ENCODE results near the gene ATP6V0B. TPM values are rescaled to one million over a fixed set of nuclear protein-coding genes. Genes with fewer than 3 reads are reported as not detected.

ATP6V0B gene
- total and polyA plus RNA-seq, 2 donors (not counting 3 experiments of a cell fraction or from before 2014, with no cell fraction given), result 110 to 325 TPM

DNA sequence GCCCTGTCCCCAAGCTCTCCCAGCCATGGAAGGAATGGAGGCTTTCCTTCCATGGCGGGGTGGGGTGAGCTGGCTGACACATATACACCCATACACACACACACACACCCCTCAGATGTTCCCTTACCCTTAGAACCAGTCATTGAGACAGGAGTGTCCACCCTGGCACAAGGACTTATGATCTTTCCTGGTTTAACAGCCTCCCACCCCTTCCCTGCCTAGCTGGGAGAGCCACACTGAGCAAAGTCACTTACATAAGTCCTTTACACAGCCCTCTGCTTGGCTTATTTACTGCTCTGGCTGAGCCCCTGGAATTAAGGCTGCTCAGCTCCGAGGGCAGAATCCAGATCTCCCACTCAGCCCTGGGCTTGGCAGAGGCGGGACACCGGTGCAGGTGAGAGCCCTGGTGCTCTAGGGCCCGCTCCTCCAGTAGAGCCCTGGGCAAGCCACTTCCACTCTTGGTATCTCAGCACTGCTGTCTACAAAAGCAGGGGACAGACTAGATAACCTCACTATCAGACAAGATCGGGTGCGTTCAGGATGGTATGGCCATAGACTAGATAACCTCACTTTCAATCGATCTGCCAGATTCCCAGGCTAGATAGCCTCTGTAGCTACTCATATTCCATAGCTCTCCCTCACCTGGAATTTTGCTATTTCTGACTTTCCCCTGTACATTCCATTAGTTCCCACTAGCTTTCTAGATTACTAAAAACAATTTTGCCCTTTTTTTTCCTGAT, 39.8 kb downstream of the ATP6V0B start:
- dilution Hi-C loops (cut with MboI; ENCODE audit: extremely low pct_ligation_motif_present, low sequenced_read_pairs), result no loop called here
- Histone ChIP-seq H3K27me3 (ENCODE audit: control insufficient read depth in 2 of 2, insufficient read depth in 2 of 2, low read length in 2 of 2) (peaks cover 0 to 4% of the 10 kb centered on the region in 2 experiments), H3K4me1 (ENCODE audit: control insufficient read depth, extremely low read depth, insufficient read depth, low read length) (no peaks in the 10 kb centered on the region), H3K36me3 (ENCODE audit: control insufficient read depth in 2 of 2, extremely low read depth in 1 of 2, insufficient read depth in 2 of 2, low read length in 2 of 2) (no peaks in the 10 kb centered on the region), H4K20me1 (replicated peaks; ENCODE audit: control insufficient read depth, extremely low read depth, insufficient read depth, low read length) (no peaks in the 10 kb centered on the region), H2AFZ (ENCODE audit: low read depth, low read length) (no peak overlapping the region), H3K9ac (replicated peaks; ENCODE audit: extremely low read depth, insufficient read depth, low read length) (no peak overlapping the region), H3K9me1 (replicated peaks; ENCODE audit: control insufficient read depth, extremely low read depth, insufficient read depth, low read length) (no peaks in the 10 kb centered on the region), H3K79me2 (ENCODE audit: control insufficient read depth, insufficient read depth, low read length) (no peaks in the 10 kb centered on the region), H3K4me3 (replicated peaks in 1 of 3; ENCODE audit: insufficient read depth in 1 of 3, low read depth in 1 of 3, low read length in 3 of 3) (no peak overlapping the region), H3K9me3 (replicated peaks; ENCODE audit: control insufficient read depth, insufficient read depth, low read length) (no peaks in the 10 kb centered on the region), H3K4me2 (ENCODE audit: insufficient read depth, low read length) (no peak overlapping the region), H3K27ac (ENCODE audit: insufficient read depth, low read depth, low read length) (no peak overlapping the region)
- TF ChIP-seq EZH2 (IDR thresholded peaks at IDR 0.05; ENCODE audit: borderline replicate concordance, low read depth, low read length, severe bottlenecking) (no peak), FOS (IDR thresholded peaks at IDR 0.05; ENCODE audit: borderline replicate concordance, insufficient read depth, low read length) (no peak), MYC (IDR thresholded peaks at IDR 0.05; ENCODE audit: low read depth, low read length) (no peak), GATA2 (IDR thresholded peaks at IDR 0.05; ENCODE audit: insufficient read depth, insufficient read length, low read depth, low read length) (no peak), POLR2A (IDR thresholded peaks at IDR 0.05; ENCODE audit: low read depth, low read length) (no peak), POLR2AphosphoS5 (IDR thresholded peaks at IDR 0.05; ENCODE audit: insufficient read depth, low read depth, low read length) (no peak), JUN (IDR thresholded peaks at IDR 0.05; ENCODE audit: borderline replicate concordance, insufficient read depth, insufficient read length, low read depth) (no peak)
- TF ChIP-seq, protein P1, sequence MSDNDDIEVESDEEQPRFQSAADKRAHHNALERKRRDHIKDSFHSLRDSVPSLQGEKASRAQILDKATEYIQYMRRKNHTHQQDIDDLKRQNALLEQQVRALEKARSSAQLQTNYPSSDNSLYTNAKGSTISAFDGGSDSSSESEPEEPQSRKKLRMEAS (IDR thresholded peaks at IDR 0.05; ENCODE audit: insufficient read depth, insufficient read length), result no peak
- TF ChIP-seq, protein P2, sequence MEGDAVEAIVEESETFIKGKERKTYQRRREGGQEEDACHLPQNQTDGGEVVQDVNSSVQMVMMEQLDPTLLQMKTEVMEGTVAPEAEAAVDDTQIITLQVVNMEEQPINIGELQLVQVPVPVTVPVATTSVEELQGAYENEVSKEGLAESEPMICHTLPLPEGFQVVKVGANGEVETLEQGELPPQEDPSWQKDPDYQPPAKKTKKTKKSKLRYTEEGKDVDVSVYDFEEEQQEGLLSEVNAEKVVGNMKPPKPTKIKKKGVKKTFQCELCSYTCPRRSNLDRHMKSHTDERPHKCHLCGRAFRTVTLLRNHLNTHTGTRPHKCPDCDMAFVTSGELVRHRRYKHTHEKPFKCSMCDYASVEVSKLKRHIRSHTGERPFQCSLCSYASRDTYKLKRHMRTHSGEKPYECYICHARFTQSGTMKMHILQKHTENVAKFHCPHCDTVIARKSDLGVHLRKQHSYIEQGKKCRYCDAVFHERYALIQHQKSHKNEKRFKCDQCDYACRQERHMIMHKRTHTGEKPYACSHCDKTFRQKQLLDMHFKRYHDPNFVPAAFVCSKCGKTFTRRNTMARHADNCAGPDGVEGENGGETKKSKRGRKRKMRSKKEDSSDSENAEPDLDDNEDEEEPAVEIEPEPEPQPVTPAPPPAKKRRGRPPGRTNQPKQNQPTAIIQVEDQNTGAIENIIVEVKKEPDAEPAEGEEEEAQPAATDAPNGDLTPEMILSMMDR (IDR thresholded peaks at IDR 0.05; ENCODE audit: extremely low read depth in 1 of 2, insufficient read depth in 1 of 2, low read depth in 1 of 2, low read length in 2 of 2), result no peak
- no peak for FAIRE-seq
- intact Hi-C loops (cut with micrococcal nuclease), result no loop called here
- ChIA-PET CTCF (interaction anchor here (1.0 to 1.7 kb wide), 6 partner anchors 9 to 33 kb away, joined by 3 to 9 read pairs (median 4); no protein-coding TSS in a partner anchor), POLR2A (no interaction called here)
- DNase-seq (ENCODE audit: low read depth, low spot score), result no peak
- BruUV-seq (replicated peaks), result no TSS peak
